Activated CD8-positive, alpha-beta T cell treated with anti-CD3 and anti-CD28 coated beads for 36 hours (primary cell): ENCODE data around the gene ITGA5. TPM values are rescaled to one million over a fixed set of nuclear protein-coding genes. Genes with fewer than 3 reads are reported as not detected.

Experiments
- total RNA-seq, 2 experiments: library from RNA; stranded (reverse); gene quantifications; one replicate each; pipeline ENCODE4 v1.2.3, GENCODE V29; 2021

ITGA5 gene
- total RNA-seq, 2 experiments from 2014 or later, result 35.2 to 36.6 TPM

Other genes with a start within 250 kb of the ITGA5 start
- 10 to 100 TPM; 20.1 to 23.9 TPM for gene SMUG1, start 230.3 kb downstream of the ITGA5 start, total RNA-seq
- 100 to 1,000 TPM; 125 to 128 TPM for gene CBX5, start 139.1 kb downstream of the ITGA5 start, total RNA-seq
- 1,000 to 10,000 TPM; 2,224 to 2,338 TPM for gene HNRNPA1, start 138.5 kb downstream of the ITGA5 start, total RNA-seq
- not detected for gene NFE2, start 118.3 kb downstream of the ITGA5 start, total RNA-seq
- gene COPZ1, start 94.1 kb downstream of the ITGA5 start, total RNA-seq, result 10 to 100 TPM; 75.8 to 78.4 TPM
- gene GPR84, start 54.8 kb downstream of the ITGA5 start, total RNA-seq, result not detected
- 1 to 10 TPM; 1.1 to 2.5 TPM for gene ZNF385A, start 34.5 kb downstream of the ITGA5 start, total RNA-seq
- gene GTSF1, start 54.3 kb upstream of the ITGA5 start, total RNA-seq, result 1 to 10 TPM; 6.9 to 9.4 TPM
- gene NCKAP1L, start 78.5 kb upstream of the ITGA5 start, total RNA-seq, result 10 to 100 TPM; 87.6 to 92.9 TPM
- gene PDE1B, start 130.3 kb upstream of the ITGA5 start, total RNA-seq, result 1 to 10 TPM; 5.2 to 5.6 TPM
- not detected for gene PPP1R1A, start 169.4 kb upstream of the ITGA5 start, total RNA-seq
- not detected for gene LACRT, start 215.6 kb upstream of the ITGA5 start, total RNA-seq
- gene DCD, start 229.1 kb upstream of the ITGA5 start, total RNA-seq, result not detected